B cell (primary cell): ENCODE data around the gene UHRF1. TPM values are rescaled to one million over a fixed set of nuclear protein-coding genes. Genes with fewer than 3 reads are reported as not detected.

Source experiments
- ATAC-seq: fragments of 200-7000 bp; cut with Tn5 transposase; one replicate; pipeline ENCODE4 v1.10.0; 2021; ENCODE audit warnings: low read depth, mild to moderate bottlenecking, moderate number of reproducible peaks, moderate library complexity
- CTCF ChIA-PET: fragments of 350-600 bp; sonication (Branson Sonifier 250); formaldehyde crosslinking; loops from one replicate; lab custom pipeline; 2021; ENCODE audit warnings: antibody characterized with exemption, inconsistent platforms; lab: Charles Lee
- POLR2A ChIA-PET: fragments of 350-600 bp; sonication (Branson Sonifier 250); formaldehyde crosslinking; loops from one replicate; lab custom pipeline; 2021; ENCODE audit warnings: antibody characterized with exemption; lab: Charles Lee
- DNase-seq: peaks from one replicate; pipeline ENCODE4 v3.0.0; 2013
- H2AFZ ChIP-seq: 2 replicates; pipeline ENCODE4 v1.6.1; 2012; ENCODE audit warnings: mild to moderate bottlenecking, low read depth, low read length; ENCODE audit not compliant: insufficient read depth, poor library complexity, severe bottlenecking
- H3K27ac ChIP-seq, 2 donors: 1 replicate in 1 of 2; 2 replicates in 1 of 2; pipeline ENCODE4 v1.5.1; 2012 to 2013; ENCODE audit warnings: low read length in 2 of 2, mild to moderate bottlenecking in 2 of 2, moderate library complexity in 1 of 2
- H3K27me3 ChIP-seq, 4 experiments: fragments of 200-600 bp in 1 of 4; sonication (generic) in 1 of 4; replicated peaks in 1 of 4; 1 replicate in 2 of 4; 2 replicates in 2 of 4; pipeline versions ENCODE4 v1.6.1 to v1.7.0; 2013 to 2016; ENCODE audit warnings: low read length in 3 of 4, mild to moderate bottlenecking in 2 of 4, mixed read lengths in 1 of 4, moderate library complexity in 1 of 4; ENCODE audit not compliant: insufficient read depth in 4 of 4, control insufficient read depth in 3 of 4; ENCODE audit errors: control extremely low read depth in 1 of 4
- H3K36me3 ChIP-seq, 2 experiments: replicated peaks in 1 of 2; 1 replicate in 1 of 2; 2 replicates in 1 of 2; pipeline versions ENCODE4 v1.6.1 to v1.7.1; 2013; ENCODE audit warnings: low read length in 1 of 2; ENCODE audit not compliant: insufficient read depth in 2 of 2, control insufficient read depth in 1 of 2; ENCODE audit errors: control extremely low read depth in 1 of 2, extremely low read depth in 1 of 2
- H3K4me1 ChIP-seq, 2 donors: fragments of 200-600 bp in 1 of 2; sonication (generic) in 1 of 2; 1 replicate in 1 of 2; 2 replicates in 1 of 2; pipeline versions ENCODE4 v1.5.1 to v1.6.1; 2013 to 2017; ENCODE audit warnings: low read length in 2 of 2; ENCODE audit not compliant: control insufficient read depth in 2 of 2, insufficient read depth in 2 of 2
- H3K4me2 ChIP-seq: replicated peaks from 2 replicates; pipeline ENCODE3; 2012; ENCODE audit warnings: mild to moderate bottlenecking, low read depth, low read length; ENCODE audit not compliant: poor library complexity, severe bottlenecking
- H3K4me3 ChIP-seq, 5 experiments: fragments of 200-600 bp in 1 of 5; sonication (generic) in 1 of 5; 1 replicate in 3 of 5; 2 replicates in 2 of 5; pipeline versions ENCODE4 v1.5.1 to v1.7.0; 2011 to 2016; ENCODE audit warnings: low read length in 4 of 5, mild to moderate bottlenecking in 4 of 5, low read depth in 2 of 5, control low read depth in 1 of 5, moderate library complexity in 1 of 5; ENCODE audit not compliant: insufficient read depth in 1 of 5; ENCODE audit errors: control extremely low read depth in 1 of 5, extremely low read depth in 1 of 5
- H3K79me2 ChIP-seq: fragments of 200-600 bp; sonication (generic); one replicate; pipeline ENCODE4 v1.6.0; 2016; ENCODE audit warnings: low read length; ENCODE audit not compliant: control insufficient read depth, insufficient read depth
- H3K9ac ChIP-seq: fragments of 200-600 bp; sonication (generic); 2 replicates; pipeline ENCODE4 v1.6.1; 2017; ENCODE audit warnings: mild to moderate bottlenecking, low read length, moderate library complexity
- H3K9me3 ChIP-seq, 3 donors: one replicate each; pipeline versions ENCODE4 v1.6.1 to v1.7.1; 2013; ENCODE audit warnings: low read length in 2 of 3; ENCODE audit not compliant: control insufficient read depth in 2 of 3, insufficient read depth in 1 of 3; ENCODE audit errors: control extremely low read depth in 1 of 3
- H4K20me1 ChIP-seq: 2 replicates; pipeline ENCODE4 v1.6.0; 2012; ENCODE audit warnings: mild to moderate bottlenecking, low read length; ENCODE audit not compliant: insufficient read depth, control insufficient read depth, poor library complexity, severe bottlenecking
- H3K27ac Mint-ChIP-seq: one replicate; pipeline ENCODE4 v1.8.0; 2021; ENCODE audit warnings: mixed read lengths
- H3K27me3 Mint-ChIP-seq: one replicate; pipeline ENCODE4 v1.8.0; 2021; ENCODE audit warnings: mixed read lengths
- H3K4me1 Mint-ChIP-seq: one replicate; pipeline ENCODE4 v1.8.0; 2021; ENCODE audit warnings: mixed read lengths
- H3K4me3 Mint-ChIP-seq: one replicate; pipeline ENCODE4 v1.8.0; 2021; ENCODE audit warnings: mixed read lengths
- H3K9me3 Mint-ChIP-seq: one replicate; pipeline ENCODE4 v1.8.0; 2022; ENCODE audit warnings: mixed read lengths; ENCODE audit not compliant: insufficient read depth
- CTCF ChIP-seq: fragments of 200-600 bp; IDR thresholded peaks from one replicate; pipeline ENCODE4 v1.8.0; 2022; ENCODE audit warnings: antibody characterized with exemption, mild to moderate bottlenecking
- EZH2 ChIP-seq: IDR thresholded peaks from 2 replicates; pipeline ENCODE4 v1.6.1; 2012; ENCODE audit warnings: borderline replicate concordance, low read depth, mild to moderate bottlenecking, moderate library complexity, low read length; ENCODE audit not compliant: insufficient read depth, poor library complexity, severe bottlenecking
- WGBS: methylation state at CpG from one replicate; pipeline ENCODE4 v1.1.5; 2013; ENCODE audit warnings: missing lambda C conversion rate; ENCODE audit not compliant: insufficient coverage; 5-methylcytosine and 5-hydroxymethylcytosine counted together
- intact Hi-C: fragments of 100-400 bp; cut with micrococcal nuclease; formaldehyde crosslinking; loops from one replicate; pipeline ENCODE4 v1.10.0; 2022
- polyA plus RNA-seq: library from polyadenylated mRNA; depleted of rRNA; stranded (reverse); fragments of >200 nt; gene quantifications from 2 replicates; pipeline ENCODE4 v1.2.3, GENCODE V29; 2012
- total RNA-seq, 2 donors: library from RNA; stranded (reverse); fragments of 120-200 nt in 1 of 2; gene quantifications; 1 replicate in 1 of 2; 2 replicates in 1 of 2; pipeline versions ENCODE4 v1.2.3 to v1.2.4, GENCODE V29; 2013 to 2022

Gene UHRF1
- total and polyA plus RNA-seq, 2 donors (not counting 1 experiment from before 2014, with no cell fraction given) = 0.32 to 0.55 TPM

- peak overlapping the region; percentile 93 for H3K4me3 Mint-ChIP-seq
- CTCF ChIA-PET = interaction anchor here (1.5 to 15.4 kb wide), 4 partner anchors 39 to 120 kb away, joined by 5 to 219 read pairs (median 72); partner anchors contain the start of gene PLIN3
- TF ChIP-seq CTCF (no peak), EZH2 (no peak)
These were observed 744 bp downstream of the UHRF1 start for GRCh38 chr19:4909897-4910593.

More at GRCh38 chr19:4909897-4910593, 744 bp downstream of the UHRF1 start:
- Histone ChIP-seq H3K79me2 (peaks cover 93% of the 10 kb centered on the region), H3K27ac (no peak overlapping the region), H3K4me3 (peak overlapping the region; percentile 40 to 73 (median 62)), H4K20me1 (peaks cover 85% of the 10 kb centered on the region), H3K36me3 (peaks cover 2 to 8% of the 10 kb centered on the region in 2 experiments), H3K9me3 (no peaks in the 10 kb centered on the region), H2AFZ (peak overlapping the region; percentile 72), H3K4me1 (peaks cover 48 to 57% of the 10 kb centered on the region in 2 donors), H3K9ac (peak overlapping the region; percentile 70), H3K27me3 (peaks cover 0 to 3% (median 0%) of the 10 kb centered on the region in 4 experiments), H3K4me2 (peak overlapping the region; percentile 99)
- ATAC-seq (peak; percentile 97), DNase-seq (peak; percentile 95)
- POLR2A ChIA-PET = interaction anchor here (0.6 kb wide), 1 partner anchor 20 kb away, joined by 11 read pairs; no protein-coding TSS in a partner anchor
- intact Hi-C loops = loop anchor here (1.0 to 2.0 kb wide), 2 partner anchors 58 to 221 kb away; no protein-coding TSS in a partner anchor
- Mint-ChIP-seq H3K9me3 (no peaks in the 10 kb centered on the region), H3K27me3 (no peaks in the 10 kb centered on the region), H3K27ac (peak overlapping the region; percentile 59), H3K4me1 (peaks cover 55% of the 10 kb centered on the region)
- under 1% methylated on average over 73 of the region's 85 CpGs for WGBS
